SU-DHL-6 (cell line): ENCODE data around the gene P2RY1.

ENCODE experiments used
- CTCF ChIP-seq: fragments of 200-600 bp; sonication (generic); IDR thresholded peaks from one replicate; pipeline ENCODE4 v1.5.1; 2017; ENCODE audit warnings: antibody characterized with exemption, mild to moderate bottlenecking, low read length, moderate library complexity; ENCODE audit not compliant: insufficient read depth, poor library complexity, severe bottlenecking
- EZH2phosphoT487 ChIP-seq: fragments of 200-600 bp; sonication (generic), shearing (Covaris generic); conservative IDR thresholded peaks from 2 replicates; pipeline ENCODE4 v1.6.1; 2018; ENCODE audit warnings: mild to moderate bottlenecking, antibody characterized with exemption, low read length, moderate library complexity, mixed read lengths

GRCh38 chr3:152874896-152875749 is 40.2 kb downstream of the P2RY1 start:
- TF ChIP-seq CTCF (no peak), EZH2phosphoT487 (no peak)
